CD4-positive, alpha-beta T cell treated with Interferon alpha-2 for 1 hour (primary cell): Measurements from ENCODE around the gene SHANK2.

Source experiments
- DNase-seq, 2 donors: peaks; one replicate each; pipeline ENCODE4 v3.0.0-alpha.2; 2020 to 2022

SHANK2 gene

DNA sequence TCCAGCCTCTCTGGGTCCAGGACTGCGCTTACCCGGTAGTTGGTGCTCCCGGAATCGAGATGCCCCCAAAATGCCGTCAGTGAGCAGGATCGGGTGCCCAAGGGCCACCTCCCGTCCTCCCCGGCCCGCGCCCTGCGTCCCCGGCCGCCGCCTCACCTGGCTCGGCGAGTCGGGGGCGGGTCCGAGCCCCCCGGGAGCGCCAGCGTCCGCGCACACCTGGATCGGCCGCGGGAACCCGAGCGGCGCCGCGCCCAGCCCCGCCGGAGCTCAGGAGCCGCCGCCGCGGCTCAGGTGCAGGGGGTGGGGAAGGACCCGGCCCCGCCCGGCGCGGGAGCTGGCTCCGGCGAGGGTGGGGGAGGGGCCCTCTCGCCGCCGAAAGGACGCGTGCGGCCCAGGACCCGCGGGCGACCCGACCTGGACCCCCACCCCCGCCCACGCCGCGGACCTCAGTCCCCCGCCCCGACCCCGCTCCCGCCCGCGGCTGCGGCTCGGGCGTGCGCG is at the start of gene SHANK2:
TSS of gene SHANK2 (minus strand) at position 309 of the 501 bp plus-strand sequence. CDS start 105,251 bp downstream, outside the sequence.
- no peak for DNase-seq

GRCh38 chr11:71301858-71302533 is 49.6 kb upstream of the SHANK2 start:
- no peak for DNase-seq

DNA sequence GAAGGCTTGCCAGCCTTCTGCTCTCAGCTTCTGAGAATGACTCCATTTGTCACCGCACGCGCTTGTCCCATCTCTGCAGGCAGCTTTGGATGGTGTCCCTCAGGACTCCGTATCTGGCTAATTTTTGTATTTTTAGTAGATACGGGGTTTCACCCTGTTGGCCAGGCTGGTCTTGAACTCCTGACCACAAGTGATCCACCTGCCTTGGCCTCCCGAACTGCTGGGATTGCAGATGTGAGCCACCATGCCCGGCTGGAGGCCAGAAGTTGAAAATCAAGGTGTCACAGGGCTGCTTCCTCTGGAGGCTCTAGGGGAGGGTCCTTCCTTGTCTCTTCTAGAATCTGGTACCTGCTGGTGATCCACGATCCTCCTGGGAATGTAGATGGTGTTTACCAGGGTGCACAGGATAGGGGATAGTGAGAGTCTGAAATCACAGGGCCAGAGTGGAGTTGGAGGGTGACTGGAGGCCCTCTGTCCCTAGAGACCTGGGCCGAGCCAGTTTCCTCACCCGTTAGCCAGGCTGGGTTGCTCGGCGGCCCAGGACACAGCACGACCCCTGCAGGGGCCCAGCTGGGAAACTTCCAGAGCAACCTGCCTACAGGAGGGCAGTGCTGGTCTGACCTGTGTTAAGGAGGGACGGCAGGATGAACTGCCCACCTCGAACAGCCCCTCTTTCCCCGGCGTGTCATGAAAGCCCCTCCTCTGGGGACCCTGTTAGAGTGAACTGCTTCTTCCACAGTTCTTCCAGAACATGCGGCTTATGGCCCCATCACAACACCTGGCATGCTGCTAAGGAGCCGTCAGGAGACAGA is 48.9 kb upstream of the SHANK2 start:
- DNase-seq = no peak

DNA sequence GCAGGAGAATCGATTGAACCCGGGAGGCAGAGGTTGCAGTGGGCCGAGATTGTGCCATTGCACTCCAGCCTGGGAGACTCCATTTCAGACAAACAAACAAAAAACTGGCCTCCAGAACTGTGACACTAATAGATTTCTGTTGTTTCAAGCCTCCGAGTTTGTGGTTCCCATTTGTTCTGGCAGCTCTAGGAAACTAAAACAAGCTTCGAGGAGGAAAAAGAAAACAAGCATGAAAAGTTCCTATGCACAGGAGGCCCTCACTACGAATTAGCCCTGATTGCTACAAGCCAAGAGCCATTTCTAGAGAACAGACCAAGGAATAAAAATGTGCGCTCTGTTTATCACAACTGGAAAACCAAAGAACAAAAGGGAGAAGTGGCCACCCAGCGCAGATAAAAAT is 47.8 kb upstream of the SHANK2 start:
- no peak for DNase-seq

DNA sequence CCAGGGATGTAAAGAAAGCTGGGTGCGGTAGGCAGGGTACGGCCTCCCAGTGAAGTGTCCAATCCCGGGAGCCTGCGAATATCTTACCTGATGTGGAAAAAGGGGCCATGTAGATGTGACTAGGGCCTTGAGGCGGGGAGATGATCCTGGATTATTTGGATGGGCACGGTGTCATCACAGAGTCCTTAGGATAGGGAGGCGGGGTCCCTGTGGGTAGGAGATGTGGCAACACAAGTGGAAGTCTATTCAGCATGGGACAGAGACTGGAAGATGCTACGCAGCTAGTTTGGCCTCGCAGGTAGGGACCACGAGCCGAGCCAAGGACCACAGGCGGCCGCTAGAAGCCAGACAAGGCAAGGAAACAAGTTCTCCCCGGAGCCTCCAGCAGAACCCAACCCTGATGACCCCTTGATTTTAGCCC is 46.4 kb upstream of the SHANK2 start:
- no peak for DNase-seq

DNA sequence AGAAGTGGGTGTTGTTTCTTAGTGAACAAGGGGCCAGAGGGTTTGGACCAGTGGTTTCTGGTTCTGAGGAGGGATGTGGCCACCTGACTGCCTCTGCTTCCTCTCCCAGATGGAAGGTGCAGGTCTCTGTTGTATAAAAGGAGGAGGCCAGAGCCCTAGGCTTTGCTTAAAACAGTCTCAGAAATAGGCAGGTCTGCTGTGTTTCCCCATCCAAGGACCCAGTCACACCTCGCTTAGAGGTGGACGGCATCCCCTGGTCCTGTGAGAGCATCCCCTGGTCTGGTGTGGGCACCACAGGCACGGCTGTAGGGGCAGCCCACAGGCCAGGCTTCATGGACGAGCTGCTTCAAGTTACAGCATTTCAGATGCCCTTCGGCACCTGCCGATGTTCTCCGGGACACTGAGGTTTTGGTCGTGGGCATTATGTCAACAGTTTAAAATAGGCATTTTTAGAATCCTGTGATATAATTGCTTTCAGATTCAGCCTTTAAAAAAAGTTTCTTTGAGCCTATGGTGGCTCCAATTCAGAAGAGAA is 45.7 kb upstream of the SHANK2 start:
- DNase-seq = no peak

DNA sequence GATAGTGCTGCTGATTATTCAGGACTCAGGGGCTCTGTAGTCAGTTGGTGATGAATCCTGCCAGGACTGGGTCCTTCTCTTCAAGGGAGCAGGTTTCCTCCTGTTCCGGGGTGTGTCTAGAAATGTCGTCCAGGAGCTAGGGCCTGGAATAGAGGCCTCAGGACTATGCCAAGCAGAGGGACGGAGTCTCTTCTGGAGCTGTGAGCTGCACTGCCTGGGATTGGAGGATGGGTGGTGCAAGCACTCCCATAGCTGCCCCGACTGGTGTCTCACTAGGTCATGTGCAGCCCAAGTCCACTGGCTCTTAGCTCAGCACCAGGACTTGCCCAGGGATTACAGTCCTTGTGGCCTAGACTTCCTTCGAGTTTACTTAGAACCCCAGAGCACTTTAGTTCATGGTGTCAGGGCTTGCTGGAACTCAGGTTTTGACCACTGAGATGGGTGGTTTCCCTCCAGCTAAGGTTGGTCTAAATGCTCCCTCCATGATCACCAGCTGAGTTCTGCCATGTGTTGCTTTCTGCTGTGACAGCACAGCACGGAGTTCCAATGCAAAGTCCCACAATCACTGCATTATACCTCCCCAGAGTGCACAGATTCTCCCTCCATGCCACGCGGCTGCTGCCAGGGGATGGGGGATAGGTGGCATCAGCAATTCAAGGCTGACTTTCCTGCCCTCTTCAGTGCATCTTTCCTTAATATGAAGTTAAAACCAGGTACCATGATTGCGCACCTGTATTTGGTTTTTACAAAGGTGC is 42.6 kb upstream of the SHANK2 start:
- DNase-seq = no peak

- no peak for DNase-seq
These were observed 41.8 kb upstream of the SHANK2 start for GRCh38 chr11:71293961-71294782.

DNA sequence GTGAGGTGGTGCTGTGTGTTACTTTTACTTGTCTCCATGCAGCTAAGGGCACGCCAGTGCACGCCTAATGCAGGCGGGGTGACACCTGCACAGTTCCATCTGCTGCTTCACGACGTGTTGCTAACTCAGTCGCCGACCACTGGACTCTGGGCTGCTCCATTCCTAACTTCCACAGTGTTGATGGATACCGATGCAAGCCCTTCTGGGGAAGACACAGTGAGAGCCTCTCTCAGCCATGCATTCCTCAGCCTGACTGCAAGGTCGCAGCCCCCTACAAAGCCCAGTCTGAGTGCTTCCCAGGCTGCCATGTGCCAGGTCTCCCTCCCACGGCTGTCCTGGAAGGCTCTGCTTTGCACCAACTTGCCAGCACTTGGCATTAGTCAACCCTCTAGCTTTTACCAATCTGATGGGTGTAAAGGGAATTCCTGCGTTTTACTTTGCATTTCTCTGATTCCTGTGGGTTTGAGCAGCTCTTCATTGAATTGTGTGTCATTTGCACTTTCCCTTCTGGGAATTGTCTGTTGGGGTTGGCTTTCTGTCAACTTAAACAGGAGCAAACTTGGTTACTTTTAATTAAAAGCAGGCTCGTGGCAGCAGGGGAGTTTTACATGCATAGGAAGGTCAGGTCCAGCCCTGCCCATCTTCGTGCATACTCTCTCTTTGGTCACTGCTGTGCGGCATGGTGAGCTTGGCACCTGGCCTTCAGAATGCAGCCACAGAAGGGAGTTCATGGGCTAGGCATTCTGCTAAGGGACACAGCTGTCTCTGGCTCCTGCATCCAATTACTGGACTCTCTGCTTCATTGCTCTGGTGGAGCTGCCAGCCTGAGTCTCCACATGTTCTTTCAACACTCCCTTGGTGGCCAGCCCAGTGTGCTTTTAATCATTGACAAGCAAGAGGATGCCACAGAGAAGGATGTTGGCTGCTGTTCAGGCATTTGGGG is 34.6 kb upstream of the SHANK2 start:
- no peak for DNase-seq

- DNase-seq = no peak
These were observed 32.7 kb upstream of the SHANK2 start for GRCh38 chr11:71285111-71285510.

DNA sequence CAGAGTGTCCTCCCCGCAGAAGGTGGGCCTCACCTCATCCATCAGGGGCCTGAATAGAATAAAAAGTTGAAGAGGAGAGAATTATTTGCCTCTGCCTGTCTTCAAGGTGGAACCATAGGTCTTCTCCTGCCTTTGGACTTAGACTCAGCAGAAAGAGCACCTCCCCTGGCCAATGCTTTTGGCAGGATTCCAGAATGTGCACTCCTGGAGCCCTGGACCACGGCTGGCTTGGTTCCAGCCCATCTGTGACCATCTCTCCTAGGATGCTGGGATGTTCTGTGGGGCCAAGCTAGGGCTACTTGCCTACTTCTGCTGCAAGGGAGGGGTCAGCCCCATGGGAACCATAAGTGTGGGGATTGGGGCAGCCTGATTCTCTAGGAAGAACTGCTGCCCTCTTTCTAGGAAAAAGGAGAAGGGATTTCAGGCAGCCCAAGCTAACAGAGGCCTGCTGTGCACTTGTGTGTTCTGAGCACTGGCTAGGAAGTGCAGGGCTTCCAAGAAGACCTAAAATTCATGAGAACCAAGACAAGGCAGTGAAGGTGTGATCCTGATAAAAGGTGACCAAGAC is 32.2 kb upstream of the SHANK2 start:
- DNase-seq = no peak

DNA sequence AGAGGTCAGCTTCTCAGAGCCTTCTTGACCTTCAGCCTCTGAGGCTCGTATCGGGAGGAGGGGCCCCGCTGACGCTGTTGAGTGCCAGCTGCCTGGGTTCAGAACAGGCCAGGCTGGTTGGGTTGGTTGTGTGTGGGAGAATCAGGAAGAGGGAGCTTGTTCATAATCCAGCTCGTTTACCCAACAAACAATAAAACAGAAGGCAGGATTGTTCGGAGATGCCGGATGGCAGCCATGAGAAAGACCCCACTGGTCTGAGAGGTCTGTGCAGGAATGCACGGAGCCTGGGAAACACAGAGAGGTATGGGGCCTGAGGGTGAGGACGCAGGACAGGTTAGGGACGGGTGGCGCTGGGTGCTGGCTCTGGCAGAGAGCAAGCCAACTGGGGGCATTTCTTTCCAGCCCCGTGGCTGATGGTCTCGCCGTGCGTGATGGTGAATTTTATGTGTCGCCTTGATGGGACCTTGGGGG is 31.6 kb upstream of the SHANK2 start:
- DNase-seq = no peak

GRCh38 chr11:71282581-71283351 is 30.4 kb upstream of the SHANK2 start:
- DNase-seq = no peak

DNA sequence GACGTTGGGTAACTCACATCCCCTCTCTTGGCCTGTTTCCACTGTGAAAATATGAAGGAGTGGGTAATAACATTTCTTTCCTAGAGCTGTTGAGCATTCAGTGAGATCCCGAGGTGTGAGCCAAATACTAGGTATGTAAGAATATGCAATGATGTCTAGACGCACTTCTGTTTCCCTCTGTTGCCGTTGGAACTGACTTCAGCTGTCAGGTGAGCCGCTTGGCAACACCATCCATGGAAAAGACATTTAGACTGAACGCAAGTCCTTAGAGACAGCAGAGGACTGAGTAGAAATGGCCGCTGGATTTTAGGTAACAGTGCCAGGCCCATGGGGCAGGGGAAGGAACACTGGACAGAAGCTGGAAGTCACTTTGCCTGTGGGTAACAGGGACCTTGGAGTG is 29.5 kb upstream of the SHANK2 start:
- DNase-seq = no peak

DNA sequence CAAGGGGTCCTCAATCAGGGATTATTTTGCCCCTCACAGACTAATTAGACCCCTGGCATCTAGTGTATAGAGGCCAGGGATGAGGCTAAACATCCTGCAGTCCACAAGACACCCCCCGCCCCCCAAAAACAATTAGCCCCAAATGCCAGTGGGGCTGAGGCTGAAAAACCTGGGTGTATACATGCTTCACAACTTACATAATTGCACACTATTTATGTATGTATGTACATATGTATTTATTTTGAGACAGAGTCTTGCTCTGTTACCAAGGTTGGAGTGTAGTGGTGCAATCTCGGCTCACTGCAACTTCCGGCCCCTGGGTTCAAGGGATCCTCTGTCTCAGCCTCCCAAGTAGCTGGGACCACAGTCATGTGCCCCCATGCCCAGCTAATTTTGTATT is 28.8 kb upstream of the SHANK2 start:
- no peak for DNase-seq

DNA sequence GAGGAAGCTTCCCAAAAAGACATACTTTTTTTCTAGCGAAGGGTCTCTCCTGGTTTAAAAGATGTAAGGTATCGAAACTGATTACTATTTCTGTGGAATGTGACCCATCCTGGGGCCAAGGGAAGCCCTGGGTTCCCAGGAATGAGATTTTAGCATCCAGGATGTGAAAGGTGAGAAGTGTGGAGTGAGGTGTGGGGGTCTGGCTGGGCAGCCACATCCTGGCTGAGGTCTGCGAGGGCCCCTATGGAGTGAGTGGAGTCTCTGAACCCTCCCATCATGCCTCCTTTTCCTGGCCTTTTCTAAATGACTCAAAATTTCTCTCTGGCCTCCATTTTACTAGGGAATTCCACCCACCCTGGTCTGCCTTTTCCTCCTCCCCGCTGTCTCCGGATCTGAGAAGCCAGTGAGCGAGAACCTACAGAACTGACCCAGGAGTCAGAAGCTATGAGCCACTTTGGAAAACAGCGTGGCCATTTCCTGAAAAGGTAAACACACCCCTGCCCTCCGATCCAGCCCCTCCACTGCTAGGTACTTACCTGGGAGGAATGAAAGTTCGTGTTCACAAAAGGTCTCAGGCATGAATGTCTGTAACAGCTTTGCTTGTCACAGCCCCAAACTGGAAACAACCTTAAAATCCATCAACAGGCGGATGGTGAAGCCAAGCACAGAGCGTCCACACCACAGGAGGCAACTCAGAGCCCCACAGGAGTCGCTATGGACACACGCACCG is 27.7 kb upstream of the SHANK2 start:
- DNase-seq = no peak

GRCh38 chr11:71272161-71272560 is 19.8 kb upstream of the SHANK2 start:
- DNase-seq = no peak

- no peak for DNase-seq
These were observed 17.5 kb upstream of the SHANK2 start for GRCh38 chr11:71269603-71270511.
